Keratinocyte (primary cell): ENCODE results near the gene SDC1. TPM values are rescaled to one million over a fixed set of nuclear protein-coding genes. Genes with fewer than 3 reads are reported as not detected.

ENCODE experiments used
- DNase-seq: peaks from one replicate; pipeline ENCODE4 v3.0.0-alpha.2; 2011; ENCODE audit warnings: low read depth, missing footprints, low spot score
- FAIRE-seq: peaks from 2 replicates; lab custom pipeline; 2011; peaks lifted over from hg19 to GRCh38; lab: Jason Lieb, UNC
- H2AFZ ChIP-seq: 2 replicates; pipeline ENCODE4 v1.6.0; 2012; ENCODE audit warnings: low read length, control low read depth, inconsistent platforms; ENCODE audit not compliant: control insufficient read depth
- H3K27ac ChIP-seq: 2 replicates; pipeline ENCODE4 v1.5.1; 2011; ENCODE audit warnings: low read length; ENCODE audit not compliant: control insufficient read depth, insufficient read depth
- H3K27me3 ChIP-seq: 3 replicates; pipeline ENCODE4 v1.6.0; 2011; ENCODE audit warnings: low read length; ENCODE audit not compliant: control insufficient read depth, insufficient read depth; ENCODE audit errors: extremely low read depth
- H3K36me3 ChIP-seq, 2 experiments: 2 replicates in 1 of 2; 3 replicates in 1 of 2; pipeline ENCODE4 v1.5.1; 2011; ENCODE audit warnings: low read length in 2 of 2, mild to moderate bottlenecking in 1 of 2; ENCODE audit not compliant: control insufficient read depth in 2 of 2, insufficient read depth in 2 of 2; ENCODE audit errors: extremely low read depth in 1 of 2
- H3K4me1 ChIP-seq: 3 replicates; pipeline ENCODE4 v1.5.1; 2011; ENCODE audit warnings: low read length; ENCODE audit not compliant: control insufficient read depth, insufficient read depth; ENCODE audit errors: extremely low read depth
- H3K4me2 ChIP-seq: 3 replicates; pipeline ENCODE4 v1.6.0; 2011; ENCODE audit warnings: low read depth, low read length; ENCODE audit not compliant: control insufficient read depth, insufficient read depth; ENCODE audit errors: extremely low read depth
- H3K4me3 ChIP-seq, 3 experiments: fragments of 200-600 bp in 1 of 3; sonication (generic) in 1 of 3; 2 replicates in 2 of 3; 3 replicates in 1 of 3; pipeline ENCODE4 v1.5.1; 2011 to 2016; ENCODE audit warnings: low read length in 3 of 3, mild to moderate bottlenecking in 3 of 3, control low read depth in 2 of 3, inconsistent platforms in 1 of 3, low read depth in 1 of 3, mixed read lengths in 1 of 3, mixed run types in 1 of 3, moderate library complexity in 1 of 3; ENCODE audit not compliant: control insufficient read depth in 2 of 3, insufficient read depth in 2 of 3; ENCODE audit errors: extremely low read depth in 1 of 3
- H3K79me2 ChIP-seq: 2 replicates; pipeline ENCODE4 v1.6.0; 2012; ENCODE audit warnings: low read length; ENCODE audit not compliant: control insufficient read depth, insufficient read depth
- H3K9ac ChIP-seq: 3 replicates; pipeline ENCODE4 v1.6.0; 2011; ENCODE audit warnings: low read length; ENCODE audit not compliant: control insufficient read depth, insufficient read depth; ENCODE audit errors: extremely low read depth
- H3K9me1 ChIP-seq: 3 replicates; pipeline ENCODE4 v1.6.0; 2011; ENCODE audit warnings: low read length; ENCODE audit not compliant: control insufficient read depth, insufficient read depth; ENCODE audit errors: extremely low read depth
- H3K9me3 ChIP-seq: 2 replicates; pipeline ENCODE4 v1.5.1; 2012; ENCODE audit warnings: low read depth, low read length; ENCODE audit not compliant: control insufficient read depth
- H4K20me1 ChIP-seq: 3 replicates; pipeline ENCODE4 v1.6.0; 2011; ENCODE audit warnings: low read length; ENCODE audit not compliant: control insufficient read depth, insufficient read depth; ENCODE audit errors: extremely low read depth
- CTCF ChIP-seq, 3 experiments: IDR thresholded peaks in 1 of 3; conservative IDR thresholded peaks in 1 of 3; optimal IDR thresholded peaks in 1 of 3; 2 replicates in 2 of 3; 3 replicates in 1 of 3; pipeline versions ENCODE3 to v1.5.1; 2011; ENCODE audit warnings: low read length in 3 of 3, mild to moderate bottlenecking in 3 of 3, moderate library complexity in 2 of 3, control low read depth in 1 of 3, inconsistent platforms in 1 of 3; ENCODE audit not compliant: insufficient read depth in 2 of 3; ENCODE audit errors: extremely low read depth in 1 of 3
- EZH2 ChIP-seq: IDR thresholded peaks from one replicate; pipeline ENCODE4 v1.6.1; 2012; ENCODE audit warnings: inconsistent platforms, mild to moderate bottlenecking, low read length, moderate library complexity
- dilution Hi-C: fragments of 300-500 bp; cut with MboI; formaldehyde crosslinking; loops from one replicate; pipeline ENCODE4 v1.7.0; 2020; ENCODE audit warnings: low sequenced_read_pairs; ENCODE audit not compliant: extremely low pct_ligation_motif_present
- polyA plus RNA-seq, 5 experiments: library from polyadenylated mRNA; depleted of rRNA in 3 of 5; stranded (reverse) in 3 of 5; stranded (forward) in 1 of 5; unstranded in 1 of 5; fragments of >200 nt; gene quantifications; 1 replicate in 1 of 5; 2 replicates in 3 of 5; 3 replicates in 1 of 5; pipeline versions ENCODE4 v1.2.1 to v1.2.3, GENCODE V29; 2011 to 2012; ENCODE audit warnings: missing spikeins in 2 of 5, low read depth in 1 of 5, low replicate concordance in 1 of 5

SDC1 gene
- polyA plus RNA-seq, 1 donor (not counting 4 experiments of a cell fraction or from before 2014, with no cell fraction given): 696 TPM

DNA sequence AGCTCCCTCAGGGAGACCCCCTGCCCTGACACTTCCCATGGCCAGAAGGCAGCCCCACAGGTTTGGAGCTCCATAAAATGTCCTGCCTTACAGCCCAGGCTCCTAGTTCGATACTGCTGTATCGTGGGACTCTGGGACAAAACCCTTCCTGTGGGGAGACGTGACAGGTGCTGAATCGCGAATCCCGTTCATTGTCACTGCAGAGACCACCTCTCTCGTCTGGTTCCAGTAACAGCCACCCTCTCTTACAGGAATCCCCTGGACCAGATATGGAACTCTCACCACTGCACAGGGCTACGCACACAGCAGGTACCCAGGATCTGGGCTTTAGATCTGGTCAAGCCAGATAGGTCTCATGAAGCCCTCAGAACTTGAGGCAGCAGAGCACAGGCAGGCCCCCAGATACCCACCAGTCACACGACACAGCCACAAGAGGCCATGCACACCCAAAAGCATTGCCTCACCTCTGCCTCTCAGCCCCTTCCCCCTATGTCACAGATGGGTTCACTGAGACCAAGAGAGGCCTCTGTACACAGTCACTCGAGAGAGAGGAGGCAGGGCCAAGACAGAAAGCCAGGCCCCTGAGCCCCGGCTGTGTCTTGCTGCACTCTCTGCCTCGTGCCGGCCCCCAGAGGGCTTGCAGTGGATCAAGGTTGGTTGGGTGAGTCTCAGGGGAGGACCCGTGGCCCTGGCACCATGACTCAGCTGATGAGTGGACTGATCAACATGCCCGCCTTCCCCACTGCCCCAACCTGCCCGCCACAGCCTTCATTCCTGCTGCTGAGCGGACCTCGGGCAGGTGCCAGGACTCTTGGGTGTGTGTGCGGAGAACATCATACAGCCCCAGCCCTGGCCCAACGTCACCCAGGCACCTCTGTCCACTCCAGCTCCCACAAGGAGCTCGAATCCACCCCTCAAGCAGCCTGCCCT lies 7.6 kb downstream of the SDC1 start:
- FAIRE-seq (peak; percentile 67), DNase-seq (no peak)
- Histone ChIP-seq H3K4me2 (peak overlapping the region; percentile 100), H3K79me2 (peaks cover 97% of the 10 kb centered on the region), H3K27ac (peak overlapping the region; percentile 96), H3K9me3 (no peaks in the 10 kb centered on the region), H3K4me1 (peaks cover 99% of the 10 kb centered on the region), H3K4me3 (peak overlapping the region in 2 of 3 experiments; percentile 37 to 63), H3K9me1 (peaks cover 3% of the 10 kb centered on the region), H4K20me1 (peaks cover 40% of the 10 kb centered on the region), H3K9ac (peak overlapping the region; percentile 96), H3K36me3 (peaks cover 20 to 69% of the 10 kb centered on the region in 2 experiments), H2AFZ (no peak overlapping the region), H3K27me3 (no peaks in the 10 kb centered on the region)
- dilution Hi-C loops: no loop called here
- TF ChIP-seq CTCF (optimal IDR thresholded peaks at IDR 0.05 in 1 of 3, IDR thresholded peaks at IDR 0.05 in 1 of 3, conservative IDR thresholded peaks at IDR 0.05 in 1 of 3; ENCODE audit: extremely low read depth in 1 of 3, insufficient read depth in 2 of 3, low read length in 3 of 3) (no peak), EZH2 (no peak)

DNA sequence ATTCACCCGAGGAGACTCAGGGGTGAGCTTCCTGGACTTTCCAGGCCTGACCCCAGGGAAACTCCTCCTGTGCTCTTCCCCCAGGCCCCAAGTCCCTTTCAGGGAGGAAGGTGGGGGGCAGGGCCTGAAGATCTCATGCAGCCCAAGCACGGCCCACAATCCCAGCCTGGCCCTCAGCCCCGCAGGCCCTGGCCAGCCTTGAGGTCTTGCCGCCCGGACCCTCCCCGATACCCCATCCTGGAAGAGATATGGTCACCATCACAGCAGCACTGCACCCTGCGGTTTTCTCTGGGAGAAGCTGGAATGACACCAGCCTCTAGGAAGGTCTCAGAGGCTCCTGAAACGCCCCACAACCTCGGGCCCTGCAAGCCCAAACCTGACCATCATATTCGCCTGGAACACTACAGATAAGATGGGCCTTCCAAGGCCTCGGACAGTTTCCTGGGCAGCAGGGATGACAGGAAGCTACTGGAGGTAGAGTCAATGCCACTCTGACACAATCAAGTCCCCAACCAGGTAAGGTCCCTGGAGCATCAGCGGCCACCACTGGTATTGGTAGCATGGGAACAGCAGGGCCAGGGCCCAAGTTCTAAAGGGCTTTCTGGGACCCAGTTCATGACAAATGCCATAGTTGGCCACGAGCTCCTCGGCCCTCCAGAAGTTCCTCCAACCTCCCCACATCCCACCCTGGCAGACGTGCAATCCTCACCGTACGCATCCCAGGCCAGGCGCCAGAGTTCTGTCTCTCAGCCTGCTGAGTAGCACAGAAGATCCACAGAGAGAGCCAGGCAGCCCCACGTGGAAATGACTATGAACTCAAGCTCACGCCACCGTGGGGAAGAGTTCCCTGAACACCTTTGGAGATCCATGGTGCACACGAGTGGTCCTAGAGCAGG lies 8.6 kb downstream of the SDC1 start:
- Histone ChIP-seq H4K20me1 (peaks cover 40% of the 10 kb centered on the region), H3K27me3 (no peaks in the 10 kb centered on the region), H3K79me2 (peaks cover 97% of the 10 kb centered on the region), H3K9me3 (no peaks in the 10 kb centered on the region), H3K4me3 (peak overlapping the region in 2 of 3 experiments; percentile 34 to 63), H3K9me1 (peaks cover 3% of the 10 kb centered on the region), H3K4me1 (peaks cover 99% of the 10 kb centered on the region), H3K4me2 (peak overlapping the region; percentile 100), H2AFZ (no peak overlapping the region), H3K27ac (peak overlapping the region; percentile 96), H3K9ac (peak overlapping the region; percentile 96), H3K36me3 (peaks cover 27 to 70% of the 10 kb centered on the region in 2 experiments)
- DNase-seq (no peak), FAIRE-seq (no peak)
- TF ChIP-seq EZH2 (no peak), CTCF (optimal IDR thresholded peaks at IDR 0.05 in 1 of 3, IDR thresholded peaks at IDR 0.05 in 1 of 3, conservative IDR thresholded peaks at IDR 0.05 in 1 of 3; ENCODE audit: extremely low read depth in 1 of 3, insufficient read depth in 2 of 3, low read length in 3 of 3) (no peak)
- dilution Hi-C loops: no loop called here
